HG02981 (cell line): Measurements from ENCODE around the gene DAPK2.
"Not testable (repeated sequence)": the region's sequence is repeated elsewhere in the genome, so short reads cannot be mapped to it uniquely, and the experiment has no call there.

Source experiments
- ATAC-seq: cut with Tn5 transposase; IDR thresholded peaks from one replicate; pipeline ENCODE4 v1.9.1; 2021; ENCODE audit warnings: mild to moderate bottlenecking, moderate library complexity; ENCODE audit not compliant: unreplicated experiment

The DAPK2 gene

DNA sequence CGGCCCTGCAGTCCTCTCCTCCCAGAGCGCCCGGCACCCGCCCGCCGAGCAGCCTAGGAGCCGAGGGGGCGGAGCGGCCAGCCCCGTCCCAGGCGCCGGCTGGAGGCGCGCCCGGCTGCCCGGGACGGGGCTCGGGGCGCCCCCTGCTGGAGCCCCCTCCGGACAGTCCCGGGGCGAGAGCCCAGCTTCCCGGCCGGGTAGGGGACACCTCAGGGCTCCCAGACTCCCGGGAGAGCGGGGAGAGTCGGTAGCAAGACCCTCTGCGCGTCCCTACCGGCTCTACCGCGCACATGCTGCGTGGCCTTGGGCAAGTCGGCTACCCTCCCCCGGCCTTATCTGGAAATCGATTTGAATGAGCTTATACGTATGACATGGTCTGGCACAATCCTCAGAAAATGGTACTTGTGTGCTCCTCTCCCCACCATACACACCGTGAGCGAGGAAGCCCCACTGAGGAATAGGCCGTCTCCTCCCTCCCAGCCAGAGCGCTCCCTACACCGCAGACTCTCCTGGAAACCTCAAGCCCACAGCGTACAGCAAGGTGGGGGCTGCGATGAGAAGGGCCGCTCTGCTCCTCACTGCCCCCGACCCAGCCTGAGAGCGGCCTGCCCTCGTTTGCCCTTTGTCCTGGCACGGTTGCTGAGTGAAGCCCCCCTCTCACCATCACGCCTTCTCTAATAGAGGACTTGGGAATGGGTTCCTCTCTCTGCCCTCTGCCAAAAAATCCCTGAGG is at the start of gene DAPK2:
TSS of gene DAPK2 (minus strand) at position 65 of the 733 bp plus-strand sequence. CDS start 6,224 bp downstream, outside the sequence.
- ATAC-seq = peak; percentile 60

GRCh38 chr15:64095431-64095794 is 49.1 kb upstream of the DAPK2 start:
- no peak for ATAC-seq

DNA sequence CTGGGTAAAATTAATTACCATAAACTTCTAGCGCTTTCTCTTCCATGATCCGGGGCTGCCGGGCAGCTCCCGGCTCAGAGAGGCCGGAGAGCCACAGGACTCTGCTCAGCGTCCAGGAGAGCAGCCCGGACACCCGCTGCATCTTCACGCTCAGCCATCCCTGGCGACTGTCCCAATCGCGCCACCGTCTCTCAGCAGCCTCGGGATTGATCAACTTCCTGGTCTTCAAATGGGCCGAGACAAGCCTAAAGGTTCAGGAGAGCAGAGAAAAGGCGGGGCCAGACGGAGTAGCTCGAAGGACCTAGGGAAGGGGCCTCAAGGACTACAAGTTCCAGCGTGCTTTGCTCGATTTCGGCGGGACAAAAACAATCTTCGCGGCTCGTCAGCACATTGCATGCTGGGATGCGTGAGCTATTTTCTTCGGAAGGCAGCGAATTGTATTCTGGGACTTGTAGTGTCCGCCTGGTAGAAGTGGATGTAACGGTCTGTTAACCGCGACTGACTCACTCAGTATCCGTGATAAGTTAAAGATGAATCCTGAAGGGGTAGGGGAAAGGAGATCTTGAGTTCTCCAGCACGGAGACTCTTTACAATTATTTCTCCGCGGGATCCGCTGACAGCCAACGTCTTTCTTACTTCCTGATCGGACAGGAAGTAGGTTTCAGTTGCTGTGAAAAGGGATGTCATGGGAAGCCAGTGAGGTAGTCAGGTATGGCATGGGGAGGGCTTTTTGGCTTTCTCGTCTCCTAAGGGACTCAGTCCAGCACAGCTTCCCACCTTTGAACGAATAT is 47.5 kb upstream of the DAPK2 start, which contains the start of gene CIAO2A:
TSS of gene CIAO2A (minus strand) at position 212 of the 791 bp plus-strand sequence. CDS start at position 142, 70 bp downstream.
- peak; percentile 54 for ATAC-seq

DNA sequence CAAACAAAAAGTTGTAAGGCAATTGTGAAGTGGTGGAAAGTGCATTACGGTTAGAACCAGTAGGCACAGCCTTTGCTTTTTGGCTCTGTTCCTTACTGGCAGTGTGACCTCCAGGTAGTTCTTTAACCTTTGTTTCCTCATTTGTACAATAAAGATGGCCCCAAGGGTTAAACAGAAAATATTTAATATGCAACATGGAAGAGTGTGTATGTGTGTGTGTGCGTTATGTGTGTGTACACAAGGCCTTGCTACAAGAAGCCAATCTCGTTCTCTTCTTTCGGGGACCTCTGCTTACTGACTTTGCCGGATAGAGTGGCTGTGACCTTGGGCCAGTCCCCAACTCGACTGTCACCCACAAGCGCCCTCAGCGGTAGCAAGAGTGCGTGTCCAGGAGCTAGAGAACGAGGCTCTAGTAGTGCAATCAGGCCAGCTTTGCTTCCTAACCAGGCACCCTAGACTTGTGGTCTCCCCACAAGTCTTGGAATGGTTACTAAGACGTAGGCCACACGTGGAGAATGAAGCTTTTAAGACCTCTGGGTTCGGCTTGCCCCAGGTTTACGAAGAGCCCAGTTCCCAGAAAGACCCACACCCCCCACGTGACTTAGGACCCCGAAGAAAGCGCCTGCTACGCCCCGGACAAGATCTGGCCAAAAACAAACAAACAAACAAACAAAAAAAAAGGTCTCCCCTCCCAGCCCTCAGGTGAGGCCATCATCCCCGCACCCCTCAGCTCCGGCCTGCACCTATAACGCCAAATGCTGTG is 46.8 kb upstream of the DAPK2 start:
- ATAC-seq = no peak

- no peak for ATAC-seq
These were observed 46.0 kb upstream of the DAPK2 start for GRCh38 chr15:64092075-64092820.

GRCh38 chr15:64090527-64090926 is 44.2 kb upstream of the DAPK2 start:
- no peak for ATAC-seq

DNA sequence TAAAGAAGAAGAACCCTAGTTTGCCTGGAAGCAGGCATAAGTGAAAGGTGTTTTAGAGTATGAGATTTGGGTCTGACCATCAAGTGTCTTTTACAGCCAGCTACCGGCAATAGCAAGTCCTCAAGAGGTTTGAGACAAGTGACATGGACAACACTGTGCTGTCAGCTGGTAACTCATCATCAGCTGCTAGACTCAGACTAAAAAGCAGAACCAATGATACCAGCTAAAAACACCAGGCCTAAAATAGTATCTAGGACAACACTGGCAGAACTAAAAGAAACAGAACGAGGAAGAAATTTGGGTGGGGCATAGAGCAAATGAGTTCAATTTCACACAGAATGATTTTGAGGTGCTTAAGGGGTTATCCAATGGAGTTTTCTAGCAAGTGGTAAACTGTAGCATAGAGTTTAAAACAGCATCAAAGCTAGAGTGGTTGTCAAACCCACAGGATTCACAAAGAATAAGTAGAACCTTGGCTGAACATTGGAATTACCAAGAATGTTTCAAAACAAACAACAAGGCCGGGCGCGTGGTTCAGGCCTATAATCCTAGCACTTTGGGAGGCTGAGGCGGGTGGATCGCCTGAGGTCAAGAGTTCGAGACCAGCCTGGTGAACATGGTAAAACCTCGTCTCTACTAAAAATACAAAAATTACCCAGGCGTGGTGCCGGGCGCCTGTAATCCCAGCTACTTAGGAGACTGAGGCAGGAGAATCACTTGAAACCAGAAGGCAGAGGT is 43.4 kb upstream of the DAPK2 start:
- ATAC-seq = no peak

- no peak for ATAC-seq
These were observed 36.5 kb upstream of the DAPK2 start for GRCh38 chr15:64082757-64083156.

- not testable (repeated sequence) for ATAC-seq
These were observed 27.2 kb upstream of the DAPK2 start for GRCh38 chr15:64073496-64073895.

DNA sequence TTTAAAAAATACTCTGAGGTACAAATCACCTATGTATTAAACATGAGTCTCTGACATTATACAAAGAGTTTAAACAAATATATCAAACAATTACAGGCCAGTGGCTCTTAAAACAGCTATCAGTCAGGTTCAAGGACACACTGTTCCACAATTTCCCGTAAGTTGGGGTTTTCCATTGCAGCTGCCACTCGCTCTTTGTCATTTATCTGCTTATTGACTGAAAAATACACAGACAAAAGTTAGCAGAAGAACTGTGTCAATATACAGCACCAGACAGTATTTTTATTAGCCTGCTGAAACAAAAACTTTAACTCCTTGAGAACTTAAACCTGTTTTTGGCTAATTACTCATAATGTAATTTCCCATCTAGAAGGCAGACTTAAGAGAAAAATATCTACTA is 26.5 kb upstream of the DAPK2 start:
- ATAC-seq = no peak

DNA sequence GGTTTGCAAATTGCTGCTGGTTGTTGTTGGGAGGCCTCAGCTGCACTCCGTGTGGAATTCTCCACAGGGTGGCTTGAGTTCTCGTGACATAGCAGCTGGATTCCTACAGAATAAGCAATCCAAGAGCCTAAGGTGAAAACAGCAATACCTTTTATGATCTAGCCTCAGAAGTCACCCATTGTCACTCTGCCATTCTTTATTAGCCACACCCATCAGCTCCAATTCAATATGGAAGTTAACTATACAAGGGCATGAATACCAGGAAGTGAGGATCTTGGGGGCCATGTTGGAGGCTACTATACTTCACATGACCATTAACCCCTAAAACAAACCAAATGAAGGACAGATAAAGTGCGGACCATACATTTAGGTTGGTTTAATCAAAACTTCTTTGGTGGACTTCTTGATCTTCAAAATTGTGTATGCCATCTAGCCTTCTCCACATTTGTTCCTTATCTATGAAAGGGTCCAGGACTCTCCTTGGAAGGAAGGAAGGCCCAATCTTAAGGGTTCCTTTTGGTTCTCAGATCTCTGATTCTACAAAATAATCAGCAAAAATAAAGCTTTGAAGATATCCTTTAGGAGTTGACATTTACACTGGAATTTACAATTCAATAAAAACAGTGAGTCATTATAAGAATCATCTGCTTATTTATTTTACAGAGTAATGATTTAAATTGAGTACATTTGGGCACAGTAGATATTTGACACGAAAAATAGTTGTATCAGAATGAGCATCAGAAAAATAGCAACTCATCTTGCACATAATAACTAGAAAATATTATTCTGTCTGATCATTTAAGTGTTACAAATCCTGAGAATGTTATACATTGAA is 25.9 kb upstream of the DAPK2 start:
- ATAC-seq = no peak

- ATAC-seq = no peak
These were observed 24.9 kb upstream of the DAPK2 start for GRCh38 chr15:64070965-64071851.

- ATAC-seq = no peak
These were observed 23.8 kb upstream of the DAPK2 start for GRCh38 chr15:64070106-64070505.

- ATAC-seq = no peak
These were observed 21.8 kb upstream of the DAPK2 start for GRCh38 chr15:64068133-64068532.

DNA sequence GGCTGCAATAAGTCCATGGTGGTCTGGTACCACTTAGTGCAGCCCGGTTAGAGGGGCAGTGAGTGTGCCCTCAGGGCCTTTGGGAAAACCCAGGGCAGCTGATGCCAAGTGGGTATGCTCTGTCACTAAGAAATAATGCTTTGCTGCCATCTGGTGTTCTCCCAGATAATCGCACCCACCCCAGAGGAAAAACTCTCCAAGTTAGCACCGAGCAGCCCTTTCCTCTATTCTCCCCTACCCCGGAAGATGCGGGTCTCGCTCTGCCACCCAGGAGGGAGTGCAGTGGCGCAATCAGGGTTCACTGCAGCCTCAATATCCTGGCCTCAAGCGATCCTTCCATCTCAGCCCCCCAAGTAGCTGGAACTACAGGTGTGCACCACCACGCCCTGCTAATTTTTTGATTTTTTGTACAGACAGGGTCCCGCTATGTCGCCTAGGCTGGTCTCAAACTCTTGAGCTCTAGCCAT is 21.3 kb upstream of the DAPK2 start:
- no peak for ATAC-seq

DNA sequence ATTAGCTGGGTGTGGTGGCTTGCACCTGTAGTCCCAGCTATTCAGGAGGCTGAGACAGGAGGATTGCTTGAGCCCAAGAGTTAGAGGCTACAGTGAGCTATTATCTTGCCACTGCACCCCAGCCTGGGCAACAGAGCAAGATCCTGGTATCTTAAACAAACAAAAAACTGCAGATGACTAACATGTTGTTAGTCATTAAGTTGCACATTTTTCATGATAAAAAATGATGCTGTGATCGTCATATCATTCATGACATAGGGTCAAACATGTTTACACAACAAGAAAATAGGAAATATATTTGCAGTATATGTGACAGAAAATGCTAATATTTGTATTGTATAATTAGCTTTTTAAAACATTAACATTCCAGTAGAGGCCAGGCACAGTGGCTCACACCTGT is 20.2 kb upstream of the DAPK2 start:
- no peak for ATAC-seq

GRCh38 chr15:64060716-64061115 is 14.4 kb upstream of the DAPK2 start:
- ATAC-seq = no peak

- not testable (repeated sequence) for ATAC-seq
These were observed 12.8 kb upstream of the DAPK2 start for GRCh38 chr15:64059104-64059503.
